Adrenal gland (tissue), 5 donors: ENCODE results near the gene SANBR.

Source experiments
- CTCF ChIP-seq, 6 experiments: fragments of 450-650 bp in 4 of 6; fragments of 200-600 bp in 2 of 6; sonication (generic) in 1 of 6; IDR thresholded peaks; 1 replicate in 5 of 6; 2 replicates in 1 of 6; pipeline versions ENCODE4 v1.5.1 to v1.8.0; 2016 to 2021; ENCODE audit warnings: antibody characterized with exemption in 6 of 6, mild to moderate bottlenecking in 2 of 6, moderate library complexity in 1 of 6
- POLR2A ChIP-seq, 2 donors: fragments of 450-650 bp; IDR thresholded peaks; one replicate each; pipeline ENCODE4 v1.6.1; 2017; ENCODE audit warnings: antibody characterized with exemption in 2 of 2, mild to moderate bottlenecking in 2 of 2, moderate library complexity in 1 of 2
- donor health status: DM: no; HTN: no; CAD: no.

- TF ChIP-seq POLR2A (IDR thresholded peaks at IDR 0.05) = no peak
- no peak for TF ChIP-seq CTCF (IDR thresholded peaks at IDR 0.05)
Observed at GRCh38 chr2:61074100-61074499, 8.4 kb downstream of the SANBR start.
